ENCODE data around the gene PPP6R3. TPM values are rescaled to one million over a fixed set of nuclear protein-coding genes. Genes with fewer than 3 reads are reported as not detected.

The PPP6R3 gene
- total RNA-seq, 1 donor from 2014 or later, result 121 TPM

- Histone ChIP-seq H3K9me3 (no peaks in the 10 kb centered on the region), H3K36me3 (peaks cover 0 to 27% of the 10 kb centered on the region in 2 donors), H3K27ac (no peak overlapping the region), H3K4me1 (peaks cover 7% of the 10 kb centered on the region), H3K4me3 (no peak overlapping the region), H3K27me3 (no peaks in the 10 kb centered on the region)
- DNase-seq (ENCODE audit: extremely low spot score in 2 of 2), result no peak
- no peak for TF ChIP-seq POLR2AphosphoS5 (IDR thresholded peaks at IDR 0.05; ENCODE audit: insufficient read depth in 1 of 2, low read depth in 1 of 2)
- no peak for TF ChIP-seq CTCF (IDR thresholded peaks at IDR 0.05)
- intact Hi-C loops (cut with DNase I), result no loop called here
Observed at GRCh38 chr11:68563454-68563853, 102.9 kb downstream of the PPP6R3 start.

- Histone ChIP-seq H3K27me3 (no peaks in the 10 kb centered on the region), H3K9me3 (no peaks in the 10 kb centered on the region), H3K36me3 (peaks cover 0 to 27% of the 10 kb centered on the region in 2 donors), H3K4me1 (peaks cover 12% of the 10 kb centered on the region), H3K27ac (no peak overlapping the region), H3K4me3 (no peak overlapping the region)
- intact Hi-C loops (cut with DNase I), result no loop called here
- no peak for DNase-seq (ENCODE audit: extremely low spot score in 2 of 2)
- TF ChIP-seq POLR2A (IDR thresholded peaks at IDR 0.05) (no peak), POLR2AphosphoS5 (IDR thresholded peaks at IDR 0.05; ENCODE audit: insufficient read depth in 1 of 2, low read depth in 1 of 2) (no peak), CTCF (IDR thresholded peaks at IDR 0.05) (no peak)
Observed at GRCh38 chr11:68564261-68564660, 103.7 kb downstream of the PPP6R3 start.

- DNase-seq (ENCODE audit: extremely low spot score in 2 of 2), result no peak
- H3K4me1 ChIP-seq, result peaks cover 12% of the 10 kb centered on the region
- H3K9me3 ChIP-seq, result no peaks in the 10 kb centered on the region
- no peak overlapping the region for H3K27ac ChIP-seq
- H3K36me3 ChIP-seq, result peaks cover 0 to 39% of the 10 kb centered on the region in 2 donors
- intact Hi-C loops (cut with DNase I), result no loop called here
- H3K4me3 ChIP-seq, result no peak overlapping the region
- H3K27me3 ChIP-seq, result no peaks in the 10 kb centered on the region
- TF ChIP-seq POLR2AphosphoS5 (IDR thresholded peaks at IDR 0.05; ENCODE audit: insufficient read depth in 1 of 2, low read depth in 1 of 2), result no peak
- no peak for TF ChIP-seq CTCF (IDR thresholded peaks at IDR 0.05)
- no peak for TF ChIP-seq POLR2A (IDR thresholded peaks at IDR 0.05)
Observed at GRCh38 chr11:68565768-68566167, 105.2 kb downstream of the PPP6R3 start.

GRCh38 chr11:68567553-68567952, 107.0 kb downstream of the PPP6R3 start:
- Histone ChIP-seq H3K36me3 (peaks cover 0 to 56% of the 10 kb centered on the region in 2 donors), H3K27ac (no peak overlapping the region), H3K4me3 (no peak overlapping the region), H3K4me1 (peaks cover 12% of the 10 kb centered on the region), H3K9me3 (no peaks in the 10 kb centered on the region), H3K27me3 (no peaks in the 10 kb centered on the region)
- DNase-seq (ENCODE audit: extremely low spot score in 2 of 2), result no peak
- intact Hi-C loops (cut with DNase I), result no loop called here
- TF ChIP-seq POLR2A (IDR thresholded peaks at IDR 0.05) (no peak), POLR2AphosphoS5 (IDR thresholded peaks at IDR 0.05; ENCODE audit: insufficient read depth in 1 of 2, low read depth in 1 of 2) (no peak), CTCF (IDR thresholded peaks at IDR 0.05) (no peak)

GRCh38 chr11:68569357-68569756, 108.8 kb downstream of the PPP6R3 start:
- H3K36me3 ChIP-seq, result peaks cover 0 to 57% of the 10 kb centered on the region in 2 donors
- H3K27ac ChIP-seq, result no peak overlapping the region
- no peak for DNase-seq (ENCODE audit: extremely low spot score in 2 of 2)
- TF ChIP-seq POLR2A (IDR thresholded peaks at IDR 0.05), result no peak
- no peak for TF ChIP-seq CTCF (IDR thresholded peaks at IDR 0.05)
- TF ChIP-seq POLR2AphosphoS5 (IDR thresholded peaks at IDR 0.05; ENCODE audit: insufficient read depth in 1 of 2, low read depth in 1 of 2), result no peak
- intact Hi-C loops (cut with DNase I), result no loop called here
- no peaks in the 10 kb centered on the region for H3K9me3 ChIP-seq
- no peak overlapping the region for H3K4me3 ChIP-seq
- peaks cover 12% of the 10 kb centered on the region for H3K4me1 ChIP-seq
- no peaks in the 10 kb centered on the region for H3K27me3 ChIP-seq

Data from vagina (tissue), 2 donors.